ENCODE results near the gene DDR1.
"Not testable (repeated sequence)": the region's sequence is repeated elsewhere in the genome, so short reads cannot be mapped to it uniquely, and the experiment has no call there.

DDR1 gene

GRCh38 chr6:30873137-30873640 is 11.1 kb upstream of the DDR1 start:
- no peak for TF ChIP-seq EZH2phosphoT487 (conservative IDR thresholded peaks at IDR 0.05; ENCODE audit: low read length)
- no peak for TF ChIP-seq CTCF (IDR thresholded peaks at IDR 0.05; ENCODE audit: insufficient read depth, low read length, poor library complexity, severe bottlenecking)
- Histone ChIP-seq H2AFZ (ENCODE audit: low read depth, low read length, severe bottlenecking) (no peak overlapping the region), H4K20me1 (ENCODE audit: low read depth, low read length) (no peaks in the 10 kb centered on the region), H3K9me2 (replicated peaks; ENCODE audit: insufficient read depth, low read length) (no peaks in the 10 kb centered on the region), H3F3A (ENCODE audit: insufficient read depth) (no peaks in the 10 kb centered on the region), H3K9me3 (ENCODE audit: insufficient read depth, low read length) (peaks cover 18% of the 10 kb centered on the region; the same call in 1 of the 2 replicates), H3K9ac (ENCODE audit: low read length) (no peak overlapping the region), H3K27ac (ENCODE audit: low read depth, low read length) (no peak overlapping the region), H3K27me3 (ENCODE audit: low read length) (no peaks in the 10 kb centered on the region), H3K4me3 (ENCODE audit: insufficient read depth, low read length, poor library complexity, severe bottlenecking) (no peak overlapping the region), H3K4me2 (ENCODE audit: low read depth, low read length, poor library complexity, severe bottlenecking) (no peak overlapping the region), H3K79me2 (ENCODE audit: insufficient read depth, low read length) (no peaks in the 10 kb centered on the region), H3K36me3 (ENCODE audit: low read length) (no peaks in the 10 kb centered on the region)

GRCh38 chr6:30873795-30874194 is 10.5 kb upstream of the DDR1 start:
- H3K79me2 ChIP-seq (ENCODE audit: insufficient read depth, low read length); H3K36me3 ChIP-seq (ENCODE audit: low read length); H3K9ac ChIP-seq (ENCODE audit: low read length); H3F3A ChIP-seq (ENCODE audit: insufficient read depth); H3K27ac ChIP-seq (ENCODE audit: low read depth, low read length); H3K4me2 ChIP-seq (ENCODE audit: low read depth, low read length, poor library complexity, severe bottlenecking); H3K4me3 ChIP-seq (ENCODE audit: insufficient read depth, low read length, poor library complexity, severe bottlenecking); H3K9me2 ChIP-seq (replicated peaks; ENCODE audit: insufficient read depth, low read length); H3K27me3 ChIP-seq (ENCODE audit: low read length); H4K20me1 ChIP-seq (ENCODE audit: low read depth, low read length); H2AFZ ChIP-seq (ENCODE audit: low read depth, low read length, severe bottlenecking): not testable (repeated sequence)
- peaks cover 18% of the 10 kb centered on the region; the same call in 1 of the 2 replicates for H3K9me3 ChIP-seq (ENCODE audit: insufficient read depth, low read length)

DNA sequence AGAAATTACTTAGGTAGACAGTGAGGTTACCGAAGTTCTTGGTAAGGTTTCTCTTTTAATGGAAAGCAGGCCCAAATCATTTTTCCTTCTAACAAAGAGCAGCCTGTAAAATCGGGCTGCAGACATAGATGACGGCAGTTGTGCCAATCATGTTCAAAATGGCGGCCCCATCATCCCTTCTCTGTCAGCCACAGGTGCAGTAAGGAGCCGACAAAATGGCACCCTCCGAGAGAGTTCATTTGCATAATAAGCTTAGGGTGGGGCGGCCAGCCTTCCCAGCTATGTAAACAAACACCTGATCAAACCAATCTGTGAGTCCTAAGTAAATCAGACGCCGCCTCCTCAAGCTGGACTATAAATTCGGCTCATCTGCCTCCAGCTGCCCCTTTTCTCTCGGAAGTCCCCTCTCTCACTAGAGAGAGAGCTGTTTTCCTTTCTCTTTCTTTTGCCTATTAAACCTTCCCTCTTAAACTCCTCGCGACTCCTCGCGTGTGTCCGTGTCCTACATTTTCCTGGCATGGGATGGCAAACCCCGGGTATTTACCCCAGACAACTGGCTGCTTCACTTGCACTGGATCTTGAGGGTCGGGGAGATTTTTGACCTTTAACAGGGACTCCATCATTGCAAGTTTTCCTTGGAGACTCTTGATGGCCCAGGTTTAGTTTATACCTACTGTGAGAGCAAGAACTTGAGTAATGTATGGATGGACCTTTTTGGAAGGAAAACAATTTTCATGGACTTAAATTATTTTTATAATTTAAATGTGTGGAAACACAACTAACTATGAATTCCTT is 8.9 kb upstream of the DDR1 start:
- Histone ChIP-seq H2AFZ (ENCODE audit: low read depth, low read length, severe bottlenecking) (no peak overlapping the region), H3K4me3 (ENCODE audit: insufficient read depth, low read length, poor library complexity, severe bottlenecking) (no peak overlapping the region), H3K9me2 (replicated peaks; ENCODE audit: insufficient read depth, low read length) (no peaks in the 10 kb centered on the region), H3K36me3 (ENCODE audit: low read length) (no peaks in the 10 kb centered on the region), H4K20me1 (ENCODE audit: low read depth, low read length) (no peaks in the 10 kb centered on the region), H3K4me2 (ENCODE audit: low read depth, low read length, poor library complexity, severe bottlenecking) (no peak overlapping the region), H3K27me3 (ENCODE audit: low read length) (no peaks in the 10 kb centered on the region), H3K79me2 (ENCODE audit: insufficient read depth, low read length) (no peaks in the 10 kb centered on the region), H3K9ac (ENCODE audit: low read length) (no peak overlapping the region), H3F3A (ENCODE audit: insufficient read depth) (no peaks in the 10 kb centered on the region), H3K9me3 (ENCODE audit: insufficient read depth, low read length) (peaks cover 12% of the 10 kb centered on the region; the same call in 1 of the 2 replicates), H3K27ac (ENCODE audit: low read depth, low read length) (no peak overlapping the region)
- TF ChIP-seq CTCF (IDR thresholded peaks at IDR 0.05; ENCODE audit: insufficient read depth, low read length, poor library complexity, severe bottlenecking), result no peak
- TF ChIP-seq EZH2phosphoT487 (conservative IDR thresholded peaks at IDR 0.05; ENCODE audit: low read length), result no peak

- Histone ChIP-seq H4K20me1 (ENCODE audit: low read depth, low read length) (no peaks in the 10 kb centered on the region), H3K9me2 (replicated peaks; ENCODE audit: insufficient read depth, low read length) (no peaks in the 10 kb centered on the region), H2AFZ (ENCODE audit: low read depth, low read length, severe bottlenecking) (no peak overlapping the region), H3K4me2 (ENCODE audit: low read depth, low read length, poor library complexity, severe bottlenecking) (no peak overlapping the region), H3K27ac (ENCODE audit: low read depth, low read length) (no peak overlapping the region), H3K79me2 (ENCODE audit: insufficient read depth, low read length) (no peaks in the 10 kb centered on the region), H3K9me3 (ENCODE audit: insufficient read depth, low read length) (peaks cover 8% of the 10 kb centered on the region; the same call in 1 of the 2 replicates), H3K27me3 (ENCODE audit: low read length) (no peaks in the 10 kb centered on the region), H3F3A (ENCODE audit: insufficient read depth) (no peaks in the 10 kb centered on the region), H3K36me3 (ENCODE audit: low read length) (no peaks in the 10 kb centered on the region), H3K4me3 (ENCODE audit: insufficient read depth, low read length, poor library complexity, severe bottlenecking) (no peak overlapping the region), H3K9ac (ENCODE audit: low read length) (no peak overlapping the region)
- TF ChIP-seq CTCF (IDR thresholded peaks at IDR 0.05; ENCODE audit: insufficient read depth, low read length, poor library complexity, severe bottlenecking), result no peak
- TF ChIP-seq EZH2phosphoT487 (conservative IDR thresholded peaks at IDR 0.05; ENCODE audit: low read length), result no peak
These were observed 8.1 kb upstream of the DDR1 start for GRCh38 chr6:30876039-30876730.
